Endothelial cell of umbilical vein (primary cell): ENCODE results near the gene LDLRAD2. TPM values are rescaled to one million over a fixed set of nuclear protein-coding genes. Genes with fewer than 3 reads are reported as not detected.

Source experiments
- BruUV-seq: library from RNA; stranded (reverse); fragments of 400-500 nt; replicated peaks from 2 replicates; lab custom pipeline; 2021; lab: Mats Ljungman, UMichigan
- CTCF ChIA-PET: fragments of 300-600, 350-600 bp; sonication (Branson Sonifier 250); formaldehyde crosslinking; loops from one replicate; lab custom pipeline; 2021; ENCODE audit warnings: antibody characterized with exemption, inconsistent platforms; lab: Charles Lee
- POLR2A ChIA-PET: fragments of 300-600, 350-600 bp; sonication (Branson Sonifier 250); formaldehyde crosslinking; loops from one replicate; lab custom pipeline; 2021; ENCODE audit warnings: antibody characterized with exemption, inconsistent platforms; lab: Charles Lee
- DNase-seq: peaks from one replicate; pipeline ENCODE4 v3.0.0-alpha.2; 2011; ENCODE audit warnings: low read depth, low spot score
- FAIRE-seq: peaks from 2 replicates; lab custom pipeline; 2011; peaks lifted over from hg19 to GRCh38; lab: Jason Lieb, UNC
- H2AFZ ChIP-seq: 2 replicates; pipeline ENCODE4 v1.6.0; 2012; ENCODE audit warnings: low read depth, low read length, control low read depth, inconsistent platforms
- H3K27ac ChIP-seq: 2 replicates; pipeline ENCODE4 v1.5.1; 2011; ENCODE audit warnings: low read depth, mild to moderate bottlenecking, control low read depth, low read length, moderate library complexity; ENCODE audit not compliant: insufficient read depth
- H3K27me3 ChIP-seq, 2 experiments: 2 replicates each; pipeline versions ENCODE4 v1.6.0 to v1.6.1; 2011; ENCODE audit warnings: low read length in 2 of 2, mixed read lengths in 1 of 2; ENCODE audit not compliant: control insufficient read depth in 2 of 2, insufficient read depth in 2 of 2
- H3K36me3 ChIP-seq, 2 experiments: 2 replicates in 1 of 2; 3 replicates in 1 of 2; pipeline ENCODE4 v1.5.1; 2011; ENCODE audit warnings: low read length in 2 of 2, mild to moderate bottlenecking in 1 of 2, moderate library complexity in 1 of 2; ENCODE audit not compliant: control insufficient read depth in 2 of 2, insufficient read depth in 2 of 2; ENCODE audit errors: extremely low read depth in 1 of 2
- H3K4me1 ChIP-seq: 3 replicates; pipeline ENCODE4 v1.5.1; 2011; ENCODE audit warnings: mild to moderate bottlenecking, low read length; ENCODE audit not compliant: control insufficient read depth, insufficient read depth; ENCODE audit errors: extremely low read depth
- H3K4me2 ChIP-seq: 2 replicates; pipeline ENCODE4 v1.6.1; 2011; ENCODE audit warnings: low read length, control low read depth, mixed read lengths; ENCODE audit not compliant: insufficient read depth
- H3K4me3 ChIP-seq, 3 experiments: fragments of 200-600 bp in 1 of 3; sonication (generic), shearing (Covaris generic) in 1 of 3; replicated peaks in 1 of 3; 2 replicates each; pipeline ENCODE4 v1.5.1; 2011 to 2016; ENCODE audit warnings: control low read depth in 3 of 3, low read length in 3 of 3, mild to moderate bottlenecking in 2 of 3, inconsistent platforms in 1 of 3, low read depth in 1 of 3, moderate library complexity in 1 of 3; ENCODE audit not compliant: insufficient read depth in 1 of 3
- H3K79me2 ChIP-seq: 2 replicates; pipeline ENCODE4 v1.6.0; 2012; ENCODE audit warnings: low read length, inconsistent platforms; ENCODE audit not compliant: control insufficient read depth, insufficient read depth
- H3K9ac ChIP-seq: replicated peaks from 2 replicates; pipeline ENCODE3; 2011; ENCODE audit warnings: low read length, control low read depth; ENCODE audit not compliant: insufficient read depth; ENCODE audit errors: extremely low read depth
- H3K9me1 ChIP-seq: replicated peaks from 3 replicates; pipeline ENCODE4 v1.6.0; 2011; ENCODE audit warnings: mild to moderate bottlenecking, low read length; ENCODE audit not compliant: control insufficient read depth, insufficient read depth; ENCODE audit errors: extremely low read depth
- H3K9me3 ChIP-seq: replicated peaks from 2 replicates; pipeline ENCODE4 v1.5.1; 2012; ENCODE audit warnings: low read length, inconsistent platforms; ENCODE audit not compliant: control insufficient read depth, insufficient read depth
- H4K20me1 ChIP-seq: replicated peaks from 2 replicates; pipeline ENCODE3; 2011; ENCODE audit warnings: mild to moderate bottlenecking, low read length; ENCODE audit not compliant: control insufficient read depth, insufficient read depth; ENCODE audit errors: extremely low read depth
- CTCF ChIP-seq, 2 donors: IDR thresholded peaks; 1 replicate in 1 of 2; 2 replicates in 1 of 2; pipeline ENCODE4 v1.5.1; 2011; ENCODE audit warnings: low read length in 2 of 2, mild to moderate bottlenecking in 2 of 2, moderate library complexity in 2 of 2, control low read depth in 1 of 2, inconsistent platforms in 1 of 2, low read depth in 1 of 2; ENCODE audit not compliant: insufficient read depth in 1 of 2; ENCODE audit errors: extremely low read depth in 1 of 2
- EZH2 ChIP-seq: IDR thresholded peaks from 2 replicates; pipeline ENCODE4 v1.6.1; 2012; ENCODE audit warnings: borderline replicate concordance, low read depth, mild to moderate bottlenecking, moderate library complexity, low read length, inconsistent platforms; ENCODE audit not compliant: severe bottlenecking
- FOS ChIP-seq: IDR thresholded peaks from 2 replicates; pipeline ENCODE4 v1.6.1; 2011; ENCODE audit warnings: mild to moderate bottlenecking, low read length, moderate library complexity, borderline replicate concordance; ENCODE audit not compliant: insufficient read depth
- GATA2 ChIP-seq: IDR thresholded peaks from 2 replicates; pipeline ENCODE4 v1.7.0; 2011; ENCODE audit warnings: low read depth, mild to moderate bottlenecking, moderate library complexity, mixed read lengths, low read length; ENCODE audit not compliant: insufficient read length, insufficient read depth
- JUN ChIP-seq: IDR thresholded peaks from 2 replicates; pipeline ENCODE4 v1.6.1; 2011; ENCODE audit warnings: borderline replicate concordance, low read depth; ENCODE audit not compliant: insufficient read length, insufficient read depth
- MAX ChIP-seq: IDR thresholded peaks from 2 replicates; pipeline ENCODE4 v1.6.1; 2011; ENCODE audit not compliant: insufficient read depth, insufficient read length
- MYC ChIP-seq: IDR thresholded peaks from one replicate; pipeline ENCODE4 v1.6.1; 2011; ENCODE audit warnings: mild to moderate bottlenecking, low read depth, low read length
- POLR2A ChIP-seq: IDR thresholded peaks from 2 replicates; pipeline ENCODE4 v1.6.1; 2012; ENCODE audit warnings: low read depth, mild to moderate bottlenecking, control low read depth, low read length
- POLR2AphosphoS5 ChIP-seq: IDR thresholded peaks from 2 replicates; pipeline ENCODE4 v1.6.1; 2012; ENCODE audit warnings: low read depth, mild to moderate bottlenecking, control low read depth, low read length, moderate library complexity; ENCODE audit not compliant: insufficient read depth
- dilution Hi-C: fragments of 300-500 bp; cut with MboI; formaldehyde crosslinking; loops from one replicate; pipeline ENCODE4 v1.15.0; 2019; ENCODE audit warnings: low sequenced_read_pairs; ENCODE audit not compliant: extremely low pct_ligation_motif_present
- intact Hi-C: fragments of 100-400 bp; cut with micrococcal nuclease; formaldehyde crosslinking; loops from one replicate; pipeline ENCODE4 v1.10.0; 2022
- polyA plus RNA-seq, 4 experiments: library from polyadenylated mRNA; depleted of rRNA in 3 of 4; stranded (reverse) in 3 of 4; unstranded in 1 of 4; fragments of >200 nt; gene quantifications; 2 replicates each; pipeline versions ENCODE4 v1.2.1 to v1.2.3, GENCODE V29; 2011 to 2012; ENCODE audit warnings: missing spikeins in 1 of 4
- total RNA-seq: library from RNA; stranded (reverse); gene quantifications from 2 replicates; pipeline ENCODE4 v1.2.3, GENCODE V29; 2021

Gene LDLRAD2
- total and polyA plus RNA-seq, 2 donors (not counting 3 experiments of a cell fraction or from before 2014, with no cell fraction given): 0.44 TPM; not detected in 1

- dilution Hi-C loops (no loop called here), intact Hi-C loops (no loop called here)
- Histone ChIP-seq H3K36me3 (no peaks in the 10 kb centered on the region), H3K4me1 (no peaks in the 10 kb centered on the region), H4K20me1 (no peaks in the 10 kb centered on the region), H3K27ac (no peak overlapping the region), H3K79me2 (peaks cover 13% of the 10 kb centered on the region), H3K9ac (no peak overlapping the region), H3K9me3 (no peaks in the 10 kb centered on the region), H3K27me3 (no peaks in the 10 kb centered on the region), H3K4me2 (no peak overlapping the region), H3K9me1 (no peaks in the 10 kb centered on the region), H2AFZ (no peak overlapping the region), H3K4me3 (no peak overlapping the region)
- no TSS peak for BruUV-seq
- DNase-seq (no peak), FAIRE-seq (no peak)
- TF ChIP-seq GATA2: no peak
- no peak for TF ChIP-seq POLR2AphosphoS5
- TF ChIP-seq POLR2A: no peak
- ChIA-PET POLR2A (no interaction called here), CTCF (no interaction called here)
Observed at GRCh38 chr1:21786640-21787039, 25.4 kb upstream of the LDLRAD2 start.

- TF ChIP-seq CTCF (IDR thresholded peaks at IDR 0.05; ENCODE audit: extremely low read depth in 1 of 2, insufficient read depth in 1 of 2, low read depth in 1 of 2, low read length in 2 of 2): no peak
- no peak for TF ChIP-seq FOS
- TF ChIP-seq POLR2AphosphoS5: no peak
- no peak for TF ChIP-seq GATA2
- TF ChIP-seq EZH2: no peak
- no peak for TF ChIP-seq POLR2A
- TF ChIP-seq JUN: no peak
- TF ChIP-seq MAX: no peak
- no peak for TF ChIP-seq MYC
- CTCF ChIA-PET: interaction anchor here (1.2 kb wide), 1 partner anchor 13 kb away, joined by 3 read pairs; no protein-coding TSS in a partner anchor
- POLR2A ChIA-PET: no interaction called here
- no peaks in the 10 kb centered on the region for H3K36me3 ChIP-seq
- intact Hi-C loops (no loop called here), dilution Hi-C loops (no loop called here)
- no TSS peak for BruUV-seq
- no peaks in the 10 kb centered on the region for H3K27me3 ChIP-seq
- FAIRE-seq (no peak), DNase-seq (no peak)
- H3K9me3 ChIP-seq: no peaks in the 10 kb centered on the region
- no peak overlapping the region for H3K4me3 ChIP-seq
- no peak overlapping the region for H2AFZ ChIP-seq
- H3K4me1 ChIP-seq: no peaks in the 10 kb centered on the region
- H3K4me2 ChIP-seq: no peak overlapping the region
- H3K79me2 ChIP-seq: no peaks in the 10 kb centered on the region
- H3K27ac ChIP-seq: no peak overlapping the region
- H4K20me1 ChIP-seq: no peaks in the 10 kb centered on the region
- H3K9ac ChIP-seq: no peak overlapping the region
- H3K9me1 ChIP-seq: no peaks in the 10 kb centered on the region
Observed at GRCh38 chr1:21793104-21793503, 19.0 kb upstream of the LDLRAD2 start.
